SIG-M5 treated with dmso at 0.1 percent for 504 hours (cell line): ENCODE data around the gene SPP1.
"Not testable (repeated sequence)": the region's sequence is repeated elsewhere in the genome, so short reads cannot be mapped to it uniquely, and the experiment has no call there.

Experiments used
- DNase-seq: peaks from one replicate; lab custom pipeline; 2025; ENCODE audit not compliant: unreplicated experiment; lab: John Stamatoyannopoulos, UW

Gene SPP1

GRCh38 chr4:88017516-88018297, 42.2 kb downstream of the SPP1 start:
- DNase-seq = no peak

DNA sequence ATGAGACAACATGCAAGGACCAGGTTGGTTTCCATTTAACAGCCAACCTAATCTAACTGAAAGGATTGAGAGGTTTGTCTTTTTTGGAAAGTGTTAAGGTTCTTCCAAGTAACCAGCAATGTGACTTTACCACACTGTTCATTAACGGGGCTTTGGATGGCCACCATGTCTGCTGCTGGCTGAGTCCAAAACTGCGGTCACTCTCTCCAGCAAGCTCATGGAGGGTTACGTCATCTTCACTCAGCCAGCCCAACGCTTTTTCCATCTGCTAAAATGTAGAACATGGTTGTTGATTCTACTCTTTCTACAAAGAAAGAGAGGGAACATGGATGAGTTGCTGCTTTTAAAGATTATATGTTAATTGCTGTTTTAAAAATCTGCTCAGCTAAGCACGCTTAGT, 43.0 kb downstream of the SPP1 start:
- DNase-seq = no peak

DNA sequence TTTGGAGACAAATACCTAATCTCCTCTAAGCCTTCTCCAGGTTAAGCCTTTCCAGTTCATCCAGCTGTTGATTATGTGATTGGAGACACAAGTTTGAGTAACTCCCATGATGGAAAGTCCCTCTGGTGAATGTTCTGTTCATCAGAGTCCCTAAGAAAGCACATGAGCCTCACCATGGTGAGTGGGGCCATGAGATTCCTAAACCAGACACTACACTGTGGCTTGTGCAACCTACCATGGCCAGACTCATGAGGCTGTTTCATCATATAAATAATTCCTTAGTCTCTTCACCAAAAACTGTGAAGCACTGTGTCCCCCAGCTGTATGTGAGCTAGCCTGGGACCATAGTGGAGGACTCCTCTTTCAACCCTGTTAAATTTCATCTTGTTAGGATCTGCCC, 46.3 kb downstream of the SPP1 start:
- DNase-seq = no peak

DNA sequence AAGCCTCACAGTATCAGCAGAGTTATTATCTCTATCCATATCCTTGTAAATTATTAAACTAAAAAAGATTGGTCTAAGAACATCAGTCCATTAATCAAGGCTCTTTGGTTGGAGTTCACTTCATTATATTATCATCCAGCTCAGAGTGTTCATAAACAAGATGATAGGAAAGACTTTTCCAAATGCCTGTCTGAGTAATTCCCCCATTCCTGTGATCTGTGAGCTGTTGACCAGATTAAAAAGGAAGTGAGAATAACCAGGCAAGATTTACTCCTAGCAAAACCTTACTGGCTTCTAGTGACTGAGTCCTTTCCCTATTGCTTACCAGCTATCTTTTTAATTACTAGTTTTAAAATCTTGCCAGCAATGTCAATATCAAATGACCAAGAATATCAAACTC, 46.8 kb downstream of the SPP1 start:
- no peak for DNase-seq

GRCh38 chr4:88025868-88026661, 50.6 kb downstream of the SPP1 start:
- not testable (repeated sequence) for DNase-seq

- DNase-seq = peak; percentile 53
These were observed 52.4 kb downstream of the SPP1 start for GRCh38 chr4:88027611-88028608.

- DNase-seq = no peak
These were observed 53.4 kb downstream of the SPP1 start for GRCh38 chr4:88028946-88029345.

- no peak for DNase-seq
These were observed 54.0 kb downstream of the SPP1 start for GRCh38 chr4:88029556-88029955.

DNA sequence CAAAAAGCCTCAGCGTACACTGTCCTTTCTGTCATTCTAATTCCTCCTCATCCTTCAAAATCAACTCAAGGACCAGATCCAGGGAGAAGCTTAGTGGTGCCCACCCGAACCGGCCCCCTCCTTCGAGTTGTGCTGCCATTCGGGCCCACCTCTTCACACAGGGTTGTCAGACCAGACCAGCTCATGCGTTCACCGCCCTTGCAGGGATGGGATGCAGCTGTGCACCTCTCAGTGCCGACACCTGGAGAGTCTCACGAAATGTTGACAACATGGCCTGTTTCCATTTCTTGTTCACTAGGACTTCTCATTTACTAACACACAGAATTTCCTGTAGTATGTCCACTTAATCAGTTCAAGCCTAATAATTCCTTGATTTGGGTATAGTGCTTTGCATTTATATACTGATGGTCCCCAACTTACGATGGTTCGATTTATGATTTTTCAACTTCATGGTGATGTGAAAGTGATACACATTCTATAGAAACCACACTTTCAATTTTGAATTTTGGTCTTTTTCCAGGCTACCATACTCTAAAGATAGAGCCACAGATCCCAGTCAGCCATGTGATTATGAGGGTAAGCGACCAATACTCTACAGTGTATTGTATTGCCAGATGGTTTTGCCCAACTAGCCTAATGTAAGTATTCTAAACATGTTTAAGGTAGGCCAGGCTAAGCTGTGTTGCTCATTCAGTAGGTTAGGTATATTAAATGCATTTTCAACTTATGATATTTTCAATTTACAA, 55.2 kb downstream of the SPP1 start:
- no peak for DNase-seq
